HG03521 (cell line): ENCODE data around the gene ELK3.

Source experiments
- ATAC-seq: cut with Tn5 transposase; IDR thresholded peaks from one replicate; pipeline ENCODE4 v1.9.1; 2021; ENCODE audit warnings: mild to moderate bottlenecking, moderate library complexity; ENCODE audit not compliant: unreplicated experiment

Gene ELK3

DNA sequence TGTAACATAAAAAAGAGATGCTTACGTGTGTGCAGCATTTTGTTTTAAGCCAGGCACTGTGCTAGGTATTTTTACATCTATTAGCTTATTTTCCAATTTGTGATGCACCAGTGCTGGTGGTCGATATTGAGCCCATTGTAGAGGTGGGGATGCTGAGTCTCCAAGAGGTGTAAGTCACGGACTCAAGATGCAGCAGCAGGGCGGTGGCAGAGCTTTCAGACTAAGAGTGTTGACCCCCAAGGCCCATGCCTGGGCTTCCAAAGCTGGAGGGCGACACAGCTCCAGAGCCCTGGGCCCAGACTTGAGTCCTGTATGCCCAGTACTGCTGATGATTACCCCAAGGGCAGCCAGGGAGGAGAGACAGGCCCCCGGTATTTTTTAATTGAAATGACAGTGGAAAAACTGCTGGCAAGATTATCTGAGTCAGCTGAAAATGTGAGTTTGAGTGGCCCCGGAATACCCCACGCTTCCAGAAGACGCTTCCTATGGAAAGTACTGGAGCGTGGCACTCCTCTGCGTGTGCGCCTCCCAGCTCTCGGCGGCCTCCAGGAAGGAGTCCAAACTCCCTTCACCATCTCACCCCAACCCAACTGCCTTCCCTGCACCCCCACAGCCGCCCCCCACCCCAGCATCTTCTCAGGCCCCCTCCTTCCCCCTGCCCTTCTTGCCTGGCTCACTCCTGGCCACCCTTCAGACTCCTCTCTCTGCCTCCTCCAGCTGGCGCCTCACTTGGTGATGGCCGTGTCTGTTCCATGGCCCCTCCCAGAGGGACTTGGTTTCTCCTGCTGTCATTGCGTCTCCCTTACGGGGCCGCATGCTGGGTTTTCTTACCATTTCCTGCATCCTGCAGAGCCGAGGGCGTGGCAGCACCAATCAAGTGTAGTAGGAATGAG lies 40.7 kb downstream of the ELK3 start:
- no peak for ATAC-seq

DNA sequence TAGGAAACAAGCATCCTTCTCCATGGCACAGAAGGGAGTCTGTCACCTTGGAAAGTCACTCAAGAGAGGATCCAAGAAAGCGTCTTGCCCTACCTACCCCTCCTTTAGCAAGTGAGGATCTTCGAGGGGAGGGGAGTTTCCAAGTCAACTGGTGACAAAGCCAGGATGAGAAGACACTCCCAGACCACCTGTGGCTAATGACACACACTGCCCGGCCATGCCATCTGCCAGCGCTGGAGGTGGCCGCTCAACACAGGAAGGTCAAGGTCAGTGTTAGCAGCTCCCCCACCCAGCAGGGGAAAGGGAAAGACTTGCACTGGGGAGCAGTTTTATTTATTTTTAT lies 41.3 kb downstream of the ELK3 start:
- no peak for ATAC-seq

DNA sequence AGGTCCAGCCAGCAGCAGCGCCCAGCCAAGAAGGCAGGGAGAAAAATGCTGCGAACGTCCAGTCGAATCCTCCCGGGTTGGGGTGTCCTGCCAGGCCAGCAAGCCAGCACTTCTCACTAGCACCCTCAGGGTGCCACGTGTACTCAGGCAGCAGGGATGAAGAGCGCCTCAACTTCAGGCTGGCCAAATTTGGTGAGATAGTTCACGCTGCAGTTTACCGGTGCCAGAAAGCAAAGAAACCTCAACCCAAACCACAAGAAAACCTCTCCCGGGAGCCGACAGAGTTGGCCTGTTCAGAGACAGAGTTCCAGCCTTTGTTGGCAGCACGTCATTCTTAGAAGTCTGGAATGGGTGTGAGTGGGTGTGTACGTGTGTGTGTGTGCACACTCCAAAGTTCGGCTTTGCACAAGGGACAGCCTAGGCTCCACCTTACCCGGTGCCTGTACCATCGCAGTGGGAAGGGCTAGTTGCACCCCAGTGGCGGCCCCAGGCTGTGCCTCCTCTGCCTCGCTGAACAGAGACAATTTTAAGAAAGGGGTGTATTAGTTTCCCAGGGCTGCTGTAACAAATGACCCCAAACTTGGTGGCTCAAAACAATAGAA lies 42.1 kb downstream of the ELK3 start:
- no peak for ATAC-seq

DNA sequence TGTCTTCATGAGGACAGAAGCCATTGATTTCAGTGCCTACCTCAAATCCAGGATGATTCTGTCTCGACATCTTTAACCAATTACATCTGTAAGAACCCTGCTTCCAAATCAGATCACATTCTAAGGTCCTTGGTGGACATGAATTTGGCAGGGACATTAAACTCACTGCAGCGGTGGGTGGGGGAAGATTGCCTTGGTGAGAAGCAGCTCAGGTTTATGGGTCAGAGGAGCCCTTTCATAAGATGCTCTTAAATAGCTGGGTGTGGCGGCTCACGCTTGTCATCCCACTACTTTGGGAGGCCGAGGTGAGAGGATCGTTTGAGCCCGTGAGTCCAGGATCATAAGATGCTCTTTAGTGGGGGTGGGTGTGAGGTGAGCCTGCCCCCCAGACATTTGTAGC lies 42.9 kb downstream of the ELK3 start:
- ATAC-seq, result no peak

DNA sequence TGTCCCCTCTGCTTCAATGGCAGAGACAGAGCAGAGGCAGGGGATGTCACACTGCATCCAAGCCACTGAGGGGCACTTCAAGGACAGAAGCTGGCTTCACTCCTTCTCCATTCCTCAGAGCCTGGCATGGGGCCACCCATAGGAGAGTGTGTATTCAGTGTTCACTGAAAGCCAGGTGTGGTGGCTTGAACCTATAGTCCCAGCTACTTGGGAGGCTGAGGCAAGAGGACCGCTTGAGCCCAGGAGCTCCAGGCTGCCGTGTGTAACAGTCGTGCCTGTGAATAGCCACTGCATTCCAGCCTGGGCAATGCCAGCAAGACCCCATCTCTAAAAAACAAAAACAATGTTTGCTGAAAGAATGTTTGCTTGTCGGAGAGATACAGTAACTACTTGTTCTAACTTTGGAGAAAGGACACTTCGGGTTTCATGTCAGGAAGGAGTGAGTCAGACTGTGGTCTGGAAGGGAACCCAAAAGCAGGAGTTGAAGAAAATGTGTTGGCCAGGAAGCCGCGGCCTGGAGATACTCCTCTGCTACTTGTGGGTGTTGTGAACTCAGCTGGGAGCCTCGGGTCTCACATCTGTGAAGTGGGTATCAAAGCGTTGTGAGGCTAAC lies 43.4 kb downstream of the ELK3 start:
- no peak for ATAC-seq

DNA sequence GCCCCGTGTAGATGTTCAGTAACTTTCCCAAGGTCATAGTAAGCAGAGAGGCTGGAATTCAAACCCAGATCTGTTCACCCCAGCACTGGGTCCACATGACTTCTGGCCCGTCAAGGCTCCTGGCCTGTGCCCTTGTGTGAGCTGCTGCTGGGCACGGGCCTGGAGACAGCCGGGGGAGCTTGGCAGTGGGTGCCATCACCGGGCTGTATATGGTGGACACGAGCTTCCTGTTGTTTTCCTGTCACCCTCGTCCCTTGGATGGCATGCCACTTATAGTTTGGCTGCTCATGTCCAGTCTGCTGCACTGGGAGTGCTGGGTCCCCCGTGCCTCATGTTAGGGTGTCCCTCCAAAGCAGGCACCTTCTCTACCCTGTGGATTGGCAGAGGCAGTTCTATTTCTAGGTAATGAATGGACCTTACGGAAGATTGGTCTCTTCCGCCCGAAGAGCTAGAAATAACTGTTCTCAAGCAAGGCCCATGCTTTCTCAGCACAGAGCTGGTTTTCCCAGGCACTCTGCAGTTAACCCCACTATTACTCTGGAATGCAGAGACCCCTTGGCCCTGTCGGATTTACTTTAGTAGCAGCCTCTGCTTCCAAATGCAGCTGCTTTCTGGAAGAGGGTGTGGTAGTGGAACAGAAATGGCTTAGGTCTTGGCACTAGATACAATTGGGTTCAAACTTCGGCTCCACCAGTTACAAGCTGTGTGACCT lies 44.3 kb downstream of the ELK3 start:
- ATAC-seq, result no peak

DNA sequence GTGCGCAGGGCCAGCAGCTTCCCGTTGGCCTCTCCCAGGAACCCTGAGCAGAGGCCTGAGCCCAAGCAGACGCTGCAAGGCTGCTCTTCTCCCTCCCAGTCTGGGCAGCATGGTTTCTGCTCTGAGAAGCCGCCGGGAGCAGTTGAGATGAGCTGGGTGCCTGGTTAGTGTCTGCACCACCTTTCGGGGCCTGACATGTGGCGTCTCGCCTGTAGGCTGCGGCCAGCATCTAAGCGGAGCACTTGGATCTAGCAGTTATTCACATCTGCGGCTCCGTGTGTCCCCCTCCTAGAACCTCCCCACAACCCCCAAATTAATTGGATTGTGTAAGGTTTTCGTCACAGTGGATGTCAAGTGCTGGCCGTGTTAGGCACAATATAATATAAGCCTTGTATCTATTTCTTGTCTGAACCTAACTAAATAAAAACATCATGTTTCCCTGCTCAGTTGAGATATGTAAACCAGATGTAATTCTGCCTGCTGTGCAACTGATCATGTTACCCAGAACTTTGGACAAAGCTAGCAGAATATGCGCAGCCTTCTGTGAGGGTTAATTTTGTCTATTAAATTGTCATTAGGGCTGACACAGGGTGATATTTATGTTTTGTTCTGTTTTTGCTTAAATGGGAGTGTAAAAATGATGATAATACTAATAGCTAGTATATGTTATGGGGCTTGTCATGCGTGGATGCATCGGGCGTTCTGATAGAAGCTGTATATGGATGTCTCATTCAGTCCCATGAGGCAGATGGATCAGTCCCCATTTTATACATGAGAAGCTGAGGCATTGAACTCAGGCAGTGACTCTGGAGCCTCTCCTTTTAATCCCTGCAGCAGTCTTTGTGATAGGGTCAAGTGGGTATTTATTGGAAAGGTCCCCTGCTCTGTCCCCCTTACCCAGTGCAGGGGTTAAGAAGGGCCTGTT lies 45.8 kb downstream of the ELK3 start:
- no peak for ATAC-seq

DNA sequence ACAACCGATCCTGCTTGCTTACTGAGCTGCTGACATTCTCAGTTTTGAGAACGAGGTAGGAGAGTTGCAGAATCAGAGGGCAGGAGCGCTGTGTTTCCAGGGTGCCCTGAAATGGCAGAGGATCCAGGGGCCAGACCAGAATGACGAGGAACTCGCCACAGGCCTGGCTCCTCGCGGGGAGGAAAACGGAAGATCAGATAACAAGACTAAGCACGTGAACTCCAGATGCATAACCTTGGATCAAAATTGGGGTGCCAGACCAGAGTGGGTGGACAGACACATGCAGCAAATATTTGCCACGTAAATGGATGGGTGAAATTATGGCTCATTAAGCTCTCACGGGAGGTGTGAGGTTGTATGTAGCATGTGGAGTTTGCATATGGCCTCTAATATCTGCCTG lies 46.5 kb downstream of the ELK3 start:
- no peak for ATAC-seq

DNA sequence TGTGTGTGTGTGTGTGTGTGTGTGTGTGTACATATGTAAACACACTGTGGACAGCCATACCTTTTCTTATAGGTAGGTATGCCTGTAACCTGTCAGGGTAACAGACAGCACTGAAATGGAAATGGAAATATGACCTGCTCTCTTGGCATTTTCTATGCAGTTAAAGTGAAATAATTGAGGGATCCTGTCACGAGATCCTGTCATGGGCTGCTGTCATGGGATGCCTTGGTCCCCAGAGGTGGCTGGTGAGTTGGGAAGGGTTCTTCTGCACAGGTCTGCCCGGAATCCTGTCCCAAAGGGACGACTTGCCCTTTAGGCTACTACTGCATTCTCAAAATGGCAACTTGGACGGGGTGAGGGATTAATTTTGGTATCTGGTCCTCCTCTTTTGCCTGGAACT lies 47.3 kb downstream of the ELK3 start:
- ATAC-seq, result no peak

DNA sequence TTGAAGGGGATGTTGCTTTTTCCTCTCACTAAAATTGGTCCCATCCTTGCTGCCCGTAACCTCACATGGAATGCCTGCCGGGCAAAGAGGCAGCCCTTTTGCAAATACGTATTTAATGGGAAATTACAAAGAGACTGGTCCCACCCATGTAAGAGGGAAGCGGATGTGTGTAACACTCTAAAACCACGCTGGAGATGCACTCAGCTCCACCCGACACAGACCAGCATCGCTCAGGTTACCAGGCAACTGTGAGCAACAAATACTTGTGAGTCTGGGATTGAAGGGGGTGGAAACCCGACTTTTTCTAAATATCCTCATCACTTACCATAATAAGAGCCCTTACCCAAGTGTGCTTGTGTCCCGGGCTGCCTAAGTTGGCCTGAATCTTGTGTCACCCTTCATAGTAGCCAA lies 47.7 kb downstream of the ELK3 start:
- ATAC-seq, result no peak

DNA sequence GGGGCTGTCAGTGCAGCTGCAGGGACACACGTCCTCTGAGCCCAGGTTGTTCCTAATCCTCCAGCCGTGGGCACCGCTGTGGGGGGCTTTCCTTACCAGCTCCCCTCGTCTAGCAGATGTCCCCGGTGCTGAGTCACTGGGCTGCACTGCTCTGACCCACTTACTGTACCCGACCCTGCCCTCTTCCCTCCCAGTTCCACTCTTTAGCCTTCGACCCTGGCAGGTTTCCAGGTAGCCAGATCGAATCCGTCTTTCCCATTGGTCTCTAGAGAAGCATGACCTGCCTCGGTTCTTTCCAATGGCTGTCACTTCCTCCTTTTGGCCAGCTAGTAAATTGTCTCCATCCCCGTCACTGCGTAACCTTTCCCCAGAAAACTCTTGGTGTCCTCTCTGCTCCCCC lies 48.4 kb downstream of the ELK3 start:
- no peak for ATAC-seq

DNA sequence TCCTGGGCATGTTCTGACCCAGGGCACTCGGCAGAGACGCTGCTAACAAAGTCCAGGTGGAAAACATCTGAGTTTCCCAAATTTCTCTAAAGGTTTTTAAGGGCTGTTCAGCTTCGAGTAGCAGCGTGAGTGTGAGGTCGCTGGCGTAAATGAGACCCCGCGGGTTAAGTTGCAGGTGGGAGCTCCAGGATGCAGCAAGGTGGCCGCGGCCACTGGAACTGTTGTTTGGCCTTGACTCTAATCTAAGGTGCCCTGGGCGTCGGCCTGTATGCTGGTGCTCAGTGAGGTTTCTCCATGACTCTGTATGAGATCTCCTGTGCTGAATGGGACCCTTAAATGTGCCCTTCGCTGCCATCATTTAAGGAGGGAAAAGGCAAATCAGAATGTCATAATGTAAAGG lies 50.7 kb downstream of the ELK3 start:
- ATAC-seq, result no peak

DNA sequence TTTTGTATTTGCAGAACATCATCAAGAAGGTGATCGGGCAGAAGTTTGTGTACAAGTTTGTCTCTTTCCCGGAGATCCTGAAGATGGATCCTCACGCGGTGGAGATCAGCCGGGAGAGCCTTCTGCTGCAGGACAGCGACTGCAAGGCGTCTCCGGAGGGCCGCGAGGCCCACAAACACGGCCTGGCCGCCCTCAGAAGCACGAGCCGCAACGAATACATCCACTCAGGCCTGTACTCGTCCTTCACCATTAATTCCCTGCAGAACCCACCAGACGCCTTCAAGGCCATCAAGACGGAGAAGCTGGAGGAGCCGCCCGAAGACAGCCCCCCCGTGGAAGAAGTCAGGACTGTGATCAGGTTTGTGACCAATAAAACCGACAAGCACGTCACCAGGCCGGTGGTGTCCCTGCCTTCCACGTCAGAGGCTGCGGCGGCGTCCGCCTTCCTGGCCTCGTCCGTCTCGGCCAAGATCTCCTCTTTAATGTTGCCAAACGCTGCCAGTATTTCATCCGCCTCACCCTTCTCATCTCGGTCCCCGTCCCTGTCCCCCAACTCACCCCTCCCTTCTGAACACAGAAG lies 52.8 kb downstream of the ELK3 start:
- ATAC-seq, result no peak

DNA sequence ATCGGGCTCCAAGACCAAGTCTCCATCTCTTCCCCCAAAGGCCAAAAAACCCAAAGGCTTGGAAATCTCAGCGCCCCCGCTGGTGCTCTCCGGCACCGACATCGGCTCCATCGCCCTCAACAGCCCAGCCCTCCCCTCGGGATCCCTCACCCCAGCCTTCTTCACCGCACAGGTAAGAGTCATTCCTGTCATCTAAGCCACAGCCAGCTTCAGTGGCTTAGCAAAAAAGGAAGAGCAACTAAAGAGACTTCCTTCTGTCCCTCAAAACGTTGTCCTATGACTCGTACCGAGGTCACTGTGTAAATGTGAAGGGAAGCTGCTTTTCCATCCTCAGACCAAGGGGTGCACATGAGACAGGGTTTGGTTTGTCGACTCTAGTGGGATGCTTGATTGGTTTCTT lies 53.4 kb downstream of the ELK3 start:
- no peak for ATAC-seq

DNA sequence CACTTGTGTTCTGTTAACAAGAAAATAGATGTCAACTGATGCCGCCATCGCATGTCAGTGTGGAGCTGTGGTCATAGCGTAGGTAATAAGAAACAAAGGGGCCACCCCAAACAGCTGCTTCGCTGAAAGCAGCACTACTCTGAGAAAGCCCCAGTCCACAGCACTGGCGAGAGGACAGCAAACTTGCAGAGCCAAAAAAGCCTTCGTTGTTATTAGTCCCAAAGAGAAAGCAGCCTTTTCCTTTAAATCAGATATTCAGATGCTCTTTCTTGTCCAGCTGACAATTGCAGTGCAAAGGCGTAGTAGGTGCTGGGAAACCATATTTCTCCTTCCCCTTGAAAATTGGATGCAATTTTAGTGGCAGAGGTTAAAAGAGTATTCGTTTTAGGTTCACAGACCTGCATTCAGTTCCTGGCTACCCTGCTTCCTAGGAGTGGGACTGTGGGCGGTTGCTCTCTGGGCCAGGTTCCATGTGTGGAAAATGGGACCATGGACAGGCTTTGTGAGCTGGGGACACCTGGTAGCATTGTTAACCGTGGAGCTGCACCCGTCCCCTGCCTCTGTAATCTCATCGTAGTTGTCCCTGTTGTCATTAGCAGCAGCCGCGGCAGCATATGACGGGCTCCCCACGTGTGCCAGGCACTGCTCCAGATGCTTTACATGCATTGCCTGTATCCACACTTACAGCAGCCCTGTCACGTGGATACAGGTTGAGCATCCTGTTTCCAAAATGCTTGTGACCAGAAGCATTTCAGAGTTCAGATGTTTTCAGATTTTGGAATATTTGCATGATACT lies 54.2 kb downstream of the ELK3 start:
- no peak for ATAC-seq

DNA sequence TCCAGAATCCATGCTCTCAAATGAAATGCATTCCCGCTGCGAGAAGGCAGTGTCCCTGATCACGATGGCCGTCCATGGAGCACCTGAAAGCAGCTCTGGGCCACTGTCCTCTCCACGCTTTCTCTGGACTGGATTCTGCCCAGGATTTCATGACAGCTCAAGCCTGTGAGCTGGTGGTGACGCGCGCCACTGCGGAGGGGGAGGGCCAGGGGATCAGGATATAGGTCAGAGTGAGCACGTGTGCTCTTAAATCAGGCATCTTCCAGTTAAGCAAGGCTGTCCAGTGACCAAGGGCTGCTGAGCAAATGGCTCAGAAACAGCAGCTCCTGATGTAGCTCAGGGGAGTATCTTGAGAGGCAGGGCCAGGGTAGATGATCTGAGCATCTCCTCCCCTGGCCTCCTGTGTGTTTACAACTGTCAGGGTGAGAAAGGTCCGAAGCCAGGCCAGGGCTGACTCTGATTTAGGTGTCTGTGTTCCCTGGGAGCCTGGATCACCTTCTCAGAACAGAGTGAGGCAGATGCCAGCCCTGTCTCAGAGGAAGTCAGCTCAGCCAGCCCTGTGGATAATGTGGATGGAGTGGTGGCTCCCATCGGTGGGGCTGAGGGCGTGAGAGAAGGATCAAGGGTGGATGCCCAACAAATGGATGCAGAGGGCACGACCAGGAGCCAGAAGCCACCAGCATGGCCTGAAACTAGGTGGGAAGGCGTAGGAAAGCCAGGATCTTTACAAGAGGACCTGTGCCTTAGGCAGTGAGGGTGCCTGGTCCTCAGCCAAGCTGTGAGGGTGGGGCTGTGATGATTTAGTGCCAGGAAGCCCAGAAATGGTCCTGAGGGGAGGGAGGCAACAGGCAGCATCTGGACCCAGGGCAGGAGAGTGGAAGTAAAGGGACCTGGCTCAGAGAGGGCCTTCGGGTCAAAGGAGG lies 55.3 kb downstream of the ELK3 start:
- ATAC-seq, result no peak

DNA sequence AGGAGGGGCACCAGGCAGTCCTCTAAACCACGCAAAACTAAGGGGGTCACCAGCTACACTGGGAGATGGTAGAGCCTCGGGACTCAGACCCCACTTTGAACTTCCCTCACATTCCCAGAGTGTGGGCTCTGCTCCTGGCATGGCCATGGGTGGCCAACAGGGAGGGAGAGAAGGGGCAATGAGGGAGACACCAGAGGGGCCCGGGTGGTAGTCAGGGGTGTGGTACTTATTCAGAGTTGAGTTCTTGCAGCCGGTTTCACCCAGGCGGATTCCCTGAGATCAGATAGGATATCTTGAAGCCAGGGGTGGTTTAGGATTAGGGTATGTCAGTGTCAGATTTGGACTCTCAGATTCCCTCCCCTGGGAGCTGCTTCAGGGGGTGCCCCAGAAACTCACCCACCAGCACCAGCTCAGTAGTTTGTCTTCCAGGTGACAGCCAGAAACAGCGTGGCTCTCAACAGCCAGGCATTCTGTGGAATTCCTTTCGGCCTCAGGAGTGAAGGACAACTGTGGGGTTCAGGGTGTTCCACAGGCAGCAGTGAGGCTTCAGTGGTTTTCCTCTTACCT lies 56.0 kb downstream of the ELK3 start:
- ATAC-seq, result no peak

DNA sequence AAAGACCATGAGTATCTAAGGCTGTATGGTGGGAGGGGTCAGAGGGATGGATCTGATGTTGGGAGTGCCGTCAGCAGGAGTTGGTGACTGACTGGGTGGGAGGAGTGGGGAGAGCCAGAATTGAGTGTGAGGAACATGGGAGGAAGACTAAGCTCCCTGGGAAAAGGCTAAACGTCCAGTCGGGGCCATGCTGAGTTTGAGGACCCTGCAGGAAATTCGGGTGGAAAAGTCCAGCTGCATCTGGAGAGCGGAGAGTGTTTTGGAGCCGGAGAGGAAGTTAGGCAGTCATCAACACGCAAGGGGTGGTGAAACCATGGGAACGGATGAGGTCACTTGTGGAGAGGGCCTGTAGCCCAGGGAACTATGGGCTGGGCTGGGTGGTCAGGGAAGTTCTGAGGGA lies 60.9 kb downstream of the ELK3 start:
- ATAC-seq, result no peak
